Measurements from ENCODE around the gene NOTCH4. TPM values are rescaled to one million over a fixed set of nuclear protein-coding genes. Genes with fewer than 3 reads are reported as not detected.

The NOTCH4 gene
- total RNA-seq, 1 experiment from 2014 or later = 2.3 TPM

DNA sequence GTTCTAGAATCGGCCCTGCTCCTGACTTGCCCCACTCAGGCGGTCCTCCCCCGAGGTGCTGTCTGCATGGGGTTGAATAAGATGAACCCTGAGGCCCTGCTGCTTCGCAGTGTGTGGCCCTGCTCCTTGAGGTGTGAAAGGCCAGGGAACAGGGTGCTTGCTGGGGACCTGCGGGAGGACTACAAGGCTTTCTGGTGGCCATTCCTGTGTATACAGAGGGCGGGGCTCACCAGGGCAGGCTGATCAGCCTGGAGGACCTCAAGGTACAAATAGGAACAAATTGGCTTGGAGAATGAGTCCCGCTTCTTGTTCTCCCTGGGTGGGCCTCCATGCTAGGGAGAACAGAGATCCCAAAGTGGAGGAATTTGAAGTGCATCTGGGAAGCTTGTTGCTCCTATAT is 5.7 kb downstream of the NOTCH4 start:
- Mint-ChIP-seq H3K9me3 (no peaks in the 10 kb centered on the region; a peak in 1 of 5 replicates), H3K36me3 (ENCODE audit: insufficient read depth in 1 of 3, low read depth in 3 of 3) (peaks cover 0 to 1% (median 0%) of the 10 kb centered on the region in 3 experiments; a peak in 1 of 7 replicates), H3K27ac (no peak overlapping the region), H3K27me3 (ENCODE audit: low read depth) (peaks cover 13% of the 10 kb centered on the region), H3K4me1 (peaks cover 7 to 9% of the 10 kb centered on the region in 2 experiments), H3K4me3 (no peak overlapping the region)
- no peaks in the 10 kb centered on the region for H3K79me2 ChIP-seq (ENCODE audit: insufficient read depth, low read length)
- no peaks in the 10 kb centered on the region for H3K79me1 ChIP-seq (ENCODE audit: insufficient read depth, low read depth, low read length, poor library complexity, severe bottlenecking)
- no peak overlapping the region for H2BK15ac ChIP-seq (ENCODE audit: low read depth, low read length)
- H2BK20ac ChIP-seq (ENCODE audit: low read depth, low read length, poor library complexity, severe bottlenecking) = no peak overlapping the region
- no CpG with 5 or more reads among the region's 7 CpGs for WGBS (ENCODE audit: extremely low coverage, insufficient read length, low lambda C conversion rate)
- no peak overlapping the region for H3K4ac ChIP-seq (ENCODE audit: low read depth, low read length)
- H3K9ac ChIP-seq (ENCODE audit: extremely low read depth, insufficient read length, low read length) = no peak overlapping the region
- no peak overlapping the region for H2AFZ ChIP-seq (ENCODE audit: low read length)
- no peaks in the 10 kb centered on the region for H3K4me1 ChIP-seq (ENCODE audit: insufficient read depth, low read length)
- no peak overlapping the region for H2BK120ac ChIP-seq (ENCODE audit: low read depth, low read length, poor library complexity, severe bottlenecking)
- H3K56ac ChIP-seq (ENCODE audit: insufficient read length, low read depth, low read length) = no peak overlapping the region
- H3K27me3 ChIP-seq (ENCODE audit: insufficient read depth, low read length) = no peaks in the 10 kb centered on the region
- H3K9me3 ChIP-seq (ENCODE audit: control insufficient read depth, low read depth, low read length) = no peaks in the 10 kb centered on the region
- TF ChIP-seq, protein P1, sequence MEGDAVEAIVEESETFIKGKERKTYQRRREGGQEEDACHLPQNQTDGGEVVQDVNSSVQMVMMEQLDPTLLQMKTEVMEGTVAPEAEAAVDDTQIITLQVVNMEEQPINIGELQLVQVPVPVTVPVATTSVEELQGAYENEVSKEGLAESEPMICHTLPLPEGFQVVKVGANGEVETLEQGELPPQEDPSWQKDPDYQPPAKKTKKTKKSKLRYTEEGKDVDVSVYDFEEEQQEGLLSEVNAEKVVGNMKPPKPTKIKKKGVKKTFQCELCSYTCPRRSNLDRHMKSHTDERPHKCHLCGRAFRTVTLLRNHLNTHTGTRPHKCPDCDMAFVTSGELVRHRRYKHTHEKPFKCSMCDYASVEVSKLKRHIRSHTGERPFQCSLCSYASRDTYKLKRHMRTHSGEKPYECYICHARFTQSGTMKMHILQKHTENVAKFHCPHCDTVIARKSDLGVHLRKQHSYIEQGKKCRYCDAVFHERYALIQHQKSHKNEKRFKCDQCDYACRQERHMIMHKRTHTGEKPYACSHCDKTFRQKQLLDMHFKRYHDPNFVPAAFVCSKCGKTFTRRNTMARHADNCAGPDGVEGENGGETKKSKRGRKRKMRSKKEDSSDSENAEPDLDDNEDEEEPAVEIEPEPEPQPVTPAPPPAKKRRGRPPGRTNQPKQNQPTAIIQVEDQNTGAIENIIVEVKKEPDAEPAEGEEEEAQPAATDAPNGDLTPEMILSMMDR (conservative IDR thresholded peaks at IDR 0.05) = no peak
- H3K18ac ChIP-seq (ENCODE audit: insufficient read length, low read depth, low read length) = no peak overlapping the region
- H2AK5ac ChIP-seq (ENCODE audit: insufficient read length, low read length) = no peak overlapping the region
- H3K27ac ChIP-seq (ENCODE audit: insufficient read length, low read depth, low read length) = no peak overlapping the region
- no peak overlapping the region for H2BK5ac ChIP-seq (ENCODE audit: insufficient read length, low read length)
- H4K91ac ChIP-seq (ENCODE audit: insufficient read length, low read depth, low read length) = no peak overlapping the region
- H2BK12ac ChIP-seq (ENCODE audit: insufficient read length, low read depth, low read length) = no peak overlapping the region
- H4K5ac ChIP-seq (ENCODE audit: insufficient read length, low read depth, low read length) = no peak overlapping the region
- H3K14ac ChIP-seq (ENCODE audit: insufficient read depth, low read length) = no peak overlapping the region
- no peak overlapping the region for H3K4me2 ChIP-seq (ENCODE audit: insufficient read depth, insufficient read length, low read length)
- no peak for DNase-seq
- no peaks in the 10 kb centered on the region for H4K20me1 ChIP-seq (ENCODE audit: control insufficient read depth, insufficient read depth, insufficient read length)
- H3K23me2 ChIP-seq (ENCODE audit: insufficient read length, low read depth, low read length, poor library complexity, severe bottlenecking) = peaks cover 3% of the 10 kb centered on the region
- no peak overlapping the region for H3T11ph ChIP-seq (ENCODE audit: low read length)
- H4K8ac ChIP-seq (replicated peaks; ENCODE audit: insufficient read length, low read depth, low read length) = no peak overlapping the region
- H3K23ac ChIP-seq (ENCODE audit: insufficient read length, low read depth, low read length) = no peak overlapping the region

Data from H9 (cell line).